Nephron (organoid): Measurements from ENCODE around the gene USP12.
A peak's percentile ranks its signal among the peaks of the same experiment; 100 is the strongest.

Source experiments
- H3K27ac Mint-ChIP-seq, 3 experiments: 2 replicates each; pipeline ENCODE4 v1.8.0; 2020; ENCODE audit warnings: mixed read lengths in 3 of 3, mild to moderate bottlenecking in 2 of 3, moderate library complexity in 1 of 3
- H3K27me3 Mint-ChIP-seq: 2 replicates; pipeline ENCODE4 v1.8.0; 2021; ENCODE audit warnings: low read depth, mild to moderate bottlenecking, moderate library complexity, mixed read lengths
- H3K36me3 Mint-ChIP-seq: 2 replicates; pipeline ENCODE4 v1.8.0; 2020; ENCODE audit warnings: low read depth, mixed read lengths
- H3K4me1 Mint-ChIP-seq: 2 replicates; pipeline ENCODE4 v1.8.0; 2020; ENCODE audit warnings: mixed read lengths
- H3K4me3 Mint-ChIP-seq, 3 experiments: 2 replicates each; pipeline ENCODE4 v1.8.0; 2020; ENCODE audit warnings: mild to moderate bottlenecking in 3 of 3, mixed read lengths in 3 of 3, moderate library complexity in 2 of 3
- H3K9me3 Mint-ChIP-seq: 2 replicates; pipeline ENCODE4 v1.8.0; 2020; ENCODE audit warnings: mixed read lengths
- CTCF ChIP-seq, 3 experiments: fragments of 200-600 bp; sonication (generic); IDR thresholded peaks; one replicate each; pipeline ENCODE4 v1.5.0; 2021; ENCODE audit warnings: antibody characterized with exemption in 3 of 3; ENCODE audit not compliant: unreplicated experiment in 3 of 3

Gene USP12

GRCh38 chr13:27140060-27140459 is 31.6 kb downstream of the USP12 start:
- Mint-ChIP-seq H3K4me3 (no peak overlapping the region), H3K27me3 (no peaks in the 10 kb centered on the region), H3K27ac (no peak overlapping the region), H3K4me1 (peaks cover 17% of the 10 kb centered on the region), H3K36me3 (peaks cover 38% of the 10 kb centered on the region), H3K9me3 (peaks cover 25% of the 10 kb centered on the region)
- no peak for TF ChIP-seq CTCF (IDR thresholded peaks at IDR 0.05; ENCODE audit: unreplicated experiment in 3 of 3)

GRCh38 chr13:27139565-27139964 is 32.0 kb downstream of the USP12 start:
- no peaks in the 10 kb centered on the region for H3K27me3 Mint-ChIP-seq
- no peak for TF ChIP-seq CTCF (IDR thresholded peaks at IDR 0.05; ENCODE audit: unreplicated experiment in 3 of 3)
- peaks cover 37% of the 10 kb centered on the region for H3K36me3 Mint-ChIP-seq
- no peak overlapping the region for H3K4me3 Mint-ChIP-seq
- no peak overlapping the region for H3K27ac Mint-ChIP-seq
- H3K4me1 Mint-ChIP-seq: peaks cover 17% of the 10 kb centered on the region
- H3K9me3 Mint-ChIP-seq: peaks cover 25% of the 10 kb centered on the region

GRCh38 chr13:27138457-27139093 is 33.0 kb downstream of the USP12 start:
- no peak for TF ChIP-seq CTCF (IDR thresholded peaks at IDR 0.05; ENCODE audit: unreplicated experiment in 3 of 3)
- no peak overlapping the region for H3K27ac Mint-ChIP-seq
- H3K9me3 Mint-ChIP-seq: peaks cover 23% of the 10 kb centered on the region
- peaks cover 35% of the 10 kb centered on the region for H3K36me3 Mint-ChIP-seq
- no peaks in the 10 kb centered on the region for H3K27me3 Mint-ChIP-seq
- H3K4me3 Mint-ChIP-seq: no peak overlapping the region
- H3K4me1 Mint-ChIP-seq: peaks cover 17% of the 10 kb centered on the region

GRCh38 chr13:27137759-27138158 is 33.9 kb downstream of the USP12 start:
- Mint-ChIP-seq H3K27me3 (no peaks in the 10 kb centered on the region), H3K9me3 (peaks cover 17% of the 10 kb centered on the region), H3K27ac (peak overlapping the region; percentile 21 to 64 (median 56)), H3K36me3 (peaks cover 32% of the 10 kb centered on the region), H3K4me3 (peak overlapping the region in 1 of 3 experiments; percentile 8), H3K4me1 (peaks cover 21% of the 10 kb centered on the region)
- no peak for TF ChIP-seq CTCF (IDR thresholded peaks at IDR 0.05; ENCODE audit: unreplicated experiment in 3 of 3)

- Mint-ChIP-seq H3K4me1 (peaks cover 25% of the 10 kb centered on the region), H3K27ac (peak overlapping the region in 1 of 3 experiments; percentile 50), H3K36me3 (peaks cover 36% of the 10 kb centered on the region), H3K27me3 (no peaks in the 10 kb centered on the region), H3K4me3 (no peak overlapping the region), H3K9me3 (peaks cover 14% of the 10 kb centered on the region)
- no peak for TF ChIP-seq CTCF (IDR thresholded peaks at IDR 0.05; ENCODE audit: unreplicated experiment in 3 of 3)
Measured at GRCh38 chr13:27135023-27135422, 36.6 kb downstream of the USP12 start.

- peaks cover 17% of the 10 kb centered on the region for H3K9me3 Mint-ChIP-seq
- H3K4me1 Mint-ChIP-seq: peaks cover 25% of the 10 kb centered on the region
- no peaks in the 10 kb centered on the region for H3K27me3 Mint-ChIP-seq
- H3K36me3 Mint-ChIP-seq: peaks cover 37% of the 10 kb centered on the region
- no peak for TF ChIP-seq CTCF (IDR thresholded peaks at IDR 0.05; ENCODE audit: unreplicated experiment in 3 of 3)
- no peak overlapping the region for H3K27ac Mint-ChIP-seq
- no peak overlapping the region for H3K4me3 Mint-ChIP-seq
Measured at GRCh38 chr13:27133889-27134288, 37.7 kb downstream of the USP12 start.
